22Rv1 (cell line): Measurements from ENCODE around the gene OPRL1.

Source experiments
- CTCF ChIP-seq: fragments of 450-650 bp; IDR thresholded peaks from 2 replicates; pipeline ENCODE4 v1.5.1; 2017; ENCODE audit warnings: mild to moderate bottlenecking
- ZFX ChIP-seq: fragments of 450-650 bp; IDR thresholded peaks from 2 replicates; pipeline ENCODE4 v1.6.1; 2017; ENCODE audit warnings: antibody characterized with exemption, borderline replicate concordance

DNA sequence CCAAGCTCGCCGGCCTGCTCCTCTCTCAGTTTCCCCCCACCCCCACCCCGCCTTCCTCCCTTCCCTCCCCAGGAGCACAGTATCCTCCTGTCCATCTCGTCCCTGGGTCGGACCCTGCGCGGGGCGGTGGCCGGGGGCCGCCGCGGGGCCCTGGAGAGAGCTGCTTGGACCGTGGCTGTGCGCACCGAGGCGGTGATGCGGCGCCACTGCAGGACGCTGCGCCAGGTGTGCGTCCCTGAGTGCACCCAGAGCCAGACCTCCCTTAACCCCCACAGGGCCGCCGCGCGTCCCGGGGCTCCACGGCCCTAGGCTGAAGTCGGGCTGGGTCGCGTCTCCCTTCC lies 41.7 kb upstream of the OPRL1 start:
- no peak for TF ChIP-seq CTCF
- TF ChIP-seq ZFX, result no peak
